H9 (cell line): ENCODE measurements around the gene CDIPT. TPM values are rescaled to one million over a fixed set of nuclear protein-coding genes. Genes with fewer than 3 reads are reported as not detected.

Source experiments
- DNase-seq: peaks from one replicate; pipeline ENCODE4 v3.0.0-alpha.2; 2017
- H2AFZ ChIP-seq: one replicate; pipeline ENCODE4 v1.6.1; 2013; ENCODE audit warnings: mild to moderate bottlenecking, low read length, control low read depth, moderate library complexity
- H2AK5ac ChIP-seq: 2 replicates; pipeline ENCODE4 v1.6.1; 2013; ENCODE audit warnings: low read length, control low read depth, mixed read lengths; ENCODE audit not compliant: insufficient read length
- H2BK120ac ChIP-seq: one replicate; pipeline ENCODE4 v1.6.1; 2013; ENCODE audit warnings: low read depth, mild to moderate bottlenecking, low read length, control low read depth, inconsistent platforms; ENCODE audit not compliant: poor library complexity, severe bottlenecking
- H2BK12ac ChIP-seq: 2 replicates; pipeline ENCODE4 v1.6.1; 2013; ENCODE audit warnings: low read length, control low read depth, mixed read lengths, low read depth; ENCODE audit not compliant: insufficient read length
- H2BK15ac ChIP-seq: 2 replicates; pipeline ENCODE4 v1.6.1; 2013; ENCODE audit warnings: low read depth, low read length, control low read depth
- H2BK20ac ChIP-seq: one replicate; pipeline ENCODE4 v1.6.1; 2013; ENCODE audit warnings: low read depth, mild to moderate bottlenecking, low read length, control low read depth, inconsistent platforms; ENCODE audit not compliant: poor library complexity, severe bottlenecking
- H2BK5ac ChIP-seq: 2 replicates; pipeline ENCODE4 v1.6.1; 2013; ENCODE audit warnings: low read length, control low read depth, mixed read lengths; ENCODE audit not compliant: insufficient read length
- H3K14ac ChIP-seq: 2 replicates; pipeline ENCODE4 v1.6.1; 2013; ENCODE audit warnings: low read length, control low read depth; ENCODE audit not compliant: insufficient read depth
- H3K18ac ChIP-seq: 2 replicates; pipeline ENCODE4 v1.6.1; 2013; ENCODE audit warnings: low read depth, mild to moderate bottlenecking, mixed read lengths, low read length, control low read depth; ENCODE audit not compliant: insufficient read length
- H3K23ac ChIP-seq: 2 replicates; pipeline ENCODE4 v1.6.1; 2013; ENCODE audit warnings: low read length, control low read depth, mixed read lengths, low read depth; ENCODE audit not compliant: insufficient read length
- H3K23me2 ChIP-seq: 2 replicates; pipeline ENCODE4 v1.6.1; 2013; ENCODE audit warnings: low read depth, mild to moderate bottlenecking, mixed read lengths, low read length, control low read depth; ENCODE audit not compliant: insufficient read length, poor library complexity, severe bottlenecking
- H3K27ac ChIP-seq: 2 replicates; pipeline ENCODE4 v1.5.1; 2013; ENCODE audit warnings: low read length, control low read depth, mixed read lengths, low read depth; ENCODE audit not compliant: insufficient read length
- H3K27me3 ChIP-seq: 2 replicates; pipeline ENCODE4 v1.6.1; 2013; ENCODE audit warnings: low read length, control low read depth, inconsistent platforms; ENCODE audit not compliant: insufficient read depth
- H3K4ac ChIP-seq: 2 replicates; pipeline ENCODE4 v1.6.1; 2013; ENCODE audit warnings: low read depth, mild to moderate bottlenecking, control low read depth, inconsistent platforms, low read length, moderate library complexity
- H3K4me1 ChIP-seq: 2 replicates; pipeline ENCODE4 v1.6.1; 2013; ENCODE audit warnings: low read length, control low read depth, inconsistent platforms; ENCODE audit not compliant: insufficient read depth
- H3K4me2 ChIP-seq: 2 replicates; pipeline ENCODE4 v1.6.1; 2013; ENCODE audit warnings: low read length, control low read depth, mixed read lengths; ENCODE audit not compliant: insufficient read length, insufficient read depth
- H3K56ac ChIP-seq: 2 replicates; pipeline ENCODE4 v1.6.1; 2013; ENCODE audit warnings: low read depth, mild to moderate bottlenecking, mixed read lengths, low read length, control low read depth; ENCODE audit not compliant: insufficient read length
- H3K79me1 ChIP-seq: 2 replicates; pipeline ENCODE4 v1.6.1; 2013; ENCODE audit warnings: low read depth, mild to moderate bottlenecking, moderate library complexity, low read length, control low read depth, inconsistent platforms; ENCODE audit not compliant: insufficient read depth, poor library complexity, severe bottlenecking
- H3K79me2 ChIP-seq: 2 replicates; pipeline ENCODE4 v1.6.1; 2013; ENCODE audit warnings: low read length, control low read depth, inconsistent platforms; ENCODE audit not compliant: insufficient read depth
- H3K9ac ChIP-seq: 2 replicates; pipeline ENCODE4 v1.6.1; 2013; ENCODE audit warnings: low read length, control low read depth, mixed read lengths; ENCODE audit not compliant: insufficient read length; ENCODE audit errors: extremely low read depth
- H3K9me3 ChIP-seq: one replicate; pipeline ENCODE4 v1.6.1; 2013; ENCODE audit warnings: low read depth, low read length, inconsistent platforms; ENCODE audit not compliant: control insufficient read depth
- H3T11ph ChIP-seq: one replicate; pipeline ENCODE4 v1.6.1; 2013; ENCODE audit warnings: mild to moderate bottlenecking, low read length, control low read depth, inconsistent platforms
- H4K20me1 ChIP-seq: one replicate; pipeline ENCODE4 v1.6.1; 2013; ENCODE audit not compliant: control insufficient read depth, insufficient read length, insufficient read depth
- H4K5ac ChIP-seq: 2 replicates; pipeline ENCODE4 v1.6.1; 2013; ENCODE audit warnings: low read depth, mild to moderate bottlenecking, mixed read lengths, low read length, control low read depth; ENCODE audit not compliant: insufficient read length
- H4K8ac ChIP-seq: replicated peaks from 2 replicates; pipeline ENCODE4 v1.6.1; 2013; ENCODE audit warnings: low read length, control low read depth, mixed read lengths, low read depth; ENCODE audit not compliant: insufficient read length
- H4K91ac ChIP-seq: 2 replicates; pipeline ENCODE4 v1.6.1; 2013; ENCODE audit warnings: low read depth, mild to moderate bottlenecking, moderate library complexity, mixed read lengths, low read length, control low read depth; ENCODE audit not compliant: insufficient read length
- H3K27ac Mint-ChIP-seq, 3 experiments: 2 replicates in 2 of 3; 3 replicates in 1 of 3; pipeline ENCODE4 v1.8.0; 2020 to 2021; ENCODE audit warnings: mixed read lengths in 3 of 3, mild to moderate bottlenecking in 1 of 3, moderate library complexity in 1 of 3
- H3K27me3 Mint-ChIP-seq: 2 replicates; pipeline ENCODE4 v1.8.0; 2021; ENCODE audit warnings: low read depth, mild to moderate bottlenecking, moderate library complexity, mixed read lengths
- H3K36me3 Mint-ChIP-seq, 3 experiments: 2 replicates in 2 of 3; 3 replicates in 1 of 3; pipeline ENCODE4 v1.8.0; 2020 to 2021; ENCODE audit warnings: low read depth in 3 of 3, mixed read lengths in 3 of 3; ENCODE audit not compliant: insufficient read depth in 1 of 3
- H3K4me1 Mint-ChIP-seq, 2 experiments: 2 replicates each; pipeline ENCODE4 v1.8.0; 2020; ENCODE audit warnings: mixed read lengths in 2 of 2
- H3K4me3 Mint-ChIP-seq, 2 experiments: 2 replicates in 1 of 2; 3 replicates in 1 of 2; pipeline ENCODE4 v1.8.0; 2020 to 2021; ENCODE audit warnings: mild to moderate bottlenecking in 2 of 2, mixed read lengths in 2 of 2, moderate library complexity in 1 of 2
- H3K9me3 Mint-ChIP-seq, 2 experiments: 2 replicates in 1 of 2; 3 replicates in 1 of 2; pipeline ENCODE4 v1.8.0; 2020; ENCODE audit warnings: mild to moderate bottlenecking in 2 of 2, mixed read lengths in 2 of 2, moderate library complexity in 1 of 2
- CTCF ChIP-seq: fragments of 200-600 bp; sonication (generic); conservative IDR thresholded peaks from 3 replicates; pipeline ENCODE4 v1.8.0; 2021; ENCODE audit warnings: antibody characterized with exemption, mild to moderate bottlenecking
- WGBS: extraction: QIAGEN DNeasy Blood & Tissue Kit; methylation state at CpG from one replicate; pipeline ENCODE4 v1.1.7; 2013; ENCODE audit warnings: missing lambda C conversion rate, low lambda C conversion rate, mixed read lengths; ENCODE audit not compliant: insufficient read length; ENCODE audit errors: extremely low coverage; 5-methylcytosine and 5-hydroxymethylcytosine counted together
- total RNA-seq: library from RNA; stranded (reverse); gene quantifications from 2 replicates; pipeline ENCODE4 v1.2.1, GENCODE V29; 2021

The CDIPT gene
- total RNA-seq, 1 experiment from 2014 or later = 70.6 TPM

- H4K5ac ChIP-seq = no peak overlapping the region
- H4K8ac ChIP-seq = no peak overlapping the region
- no peak overlapping the region for H2AFZ ChIP-seq
- H3K9me3 ChIP-seq = no peaks in the 10 kb centered on the region
- no peaks in the 10 kb centered on the region for H3K79me1 ChIP-seq
- no peak overlapping the region for H3K56ac ChIP-seq
- Mint-ChIP-seq H3K27me3 (no peaks in the 10 kb centered on the region), H3K36me3 (no peaks in the 10 kb centered on the region; a peak in 3 of 7 replicates), H3K27ac (no peak overlapping the region), H3K9me3 (no peaks in the 10 kb centered on the region), H3K4me1 (peaks cover 7 to 10% of the 10 kb centered on the region in 2 experiments), H3K4me3 (no peak overlapping the region)
- H3T11ph ChIP-seq = no peak overlapping the region
- H2BK12ac ChIP-seq = no peak overlapping the region
- no peaks in the 10 kb centered on the region for H3K4me1 ChIP-seq
- no peak overlapping the region for H4K91ac ChIP-seq
- H4K20me1 ChIP-seq = no peaks in the 10 kb centered on the region
- H2AK5ac ChIP-seq = no peak overlapping the region
- no CpG with 5 or more reads among the region's 7 CpGs for WGBS
- DNase-seq = no peak
- no peak overlapping the region for H3K9ac ChIP-seq
- H2BK20ac ChIP-seq = no peak overlapping the region
- no peak overlapping the region for H2BK120ac ChIP-seq
- no peak overlapping the region for H3K18ac ChIP-seq
- H3K27ac ChIP-seq = no peak overlapping the region
- H2BK5ac ChIP-seq = no peak overlapping the region
- no peak overlapping the region for H3K14ac ChIP-seq
- no peak overlapping the region for H3K23ac ChIP-seq
- H3K4ac ChIP-seq = no peak overlapping the region
- H3K23me2 ChIP-seq = no peaks in the 10 kb centered on the region
- H3K79me2 ChIP-seq = no peaks in the 10 kb centered on the region
- H3K27me3 ChIP-seq = no peaks in the 10 kb centered on the region
- no peak overlapping the region for H2BK15ac ChIP-seq
- no peak for TF ChIP-seq CTCF
- H3K4me2 ChIP-seq = no peak overlapping the region
Measured at GRCh38 chr16:29852654-29853053, 10.4 kb downstream of the CDIPT start.
